ENCODE results near the gene TMEM30B. TPM values are rescaled to one million over a fixed set of nuclear protein-coding genes. Genes with fewer than 3 reads are reported as not detected.

TMEM30B gene
- total and polyA plus RNA-seq, 2 experiments from 2014 or later = 18.2 to 19.3 TPM

DNA sequence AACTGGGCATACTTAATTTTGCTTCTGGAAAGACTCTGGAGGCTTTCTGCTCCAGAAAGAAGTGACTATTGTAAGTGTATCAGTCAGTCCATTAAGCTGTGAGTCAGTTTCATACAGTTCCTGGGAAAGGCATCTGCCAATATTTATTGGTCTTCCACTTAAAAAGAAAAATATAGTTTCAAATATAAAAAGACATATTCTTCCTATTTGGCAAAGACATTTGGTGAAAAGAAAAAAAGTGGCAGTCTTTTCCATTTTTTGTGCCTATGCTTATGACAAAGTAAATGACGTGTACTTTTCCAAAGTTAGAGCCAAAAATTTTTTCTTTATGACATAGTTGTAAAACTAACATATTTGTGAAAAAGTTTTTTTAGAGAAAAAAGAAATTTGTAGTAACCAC lies 12.3 kb downstream of the TMEM30B start:
- Histone ChIP-seq H3K27me3 (no peaks in the 10 kb centered on the region), H3K9me2 (replicated peaks; ENCODE audit: insufficient read depth) (no peaks in the 10 kb centered on the region), H3K4me1 (ENCODE audit: insufficient read depth) (no peaks in the 10 kb centered on the region), H3K4me2 (no peak overlapping the region), H3K4me3 (no peak overlapping the region), H3K9me3 (ENCODE audit: low read depth) (no peaks in the 10 kb centered on the region), H3K79me2 (no peaks in the 10 kb centered on the region), H2AFZ (no peak overlapping the region), H4K20me1 (ENCODE audit: insufficient read depth, poor library complexity, severe bottlenecking) (no peaks in the 10 kb centered on the region), H3K36me3 (replicated peaks; ENCODE audit: insufficient read depth, low read depth) (no peaks in the 10 kb centered on the region), H3K27ac (no peak overlapping the region)
- 47% methylated on average over 1 of the region's 1 CpG for WGBS (ENCODE audit: low lambda C conversion rate, missing lambda C conversion rate)
- TF ChIP-seq EZH2 (IDR thresholded peaks at IDR 0.05; ENCODE audit: borderline replicate concordance) = no peak
- TF ChIP-seq EZH2phosphoT487 (IDR thresholded peaks at IDR 0.05; ENCODE audit: low read depth, severe bottlenecking, unreplicated experiment) = no peak
- TF ChIP-seq, protein P1, sequence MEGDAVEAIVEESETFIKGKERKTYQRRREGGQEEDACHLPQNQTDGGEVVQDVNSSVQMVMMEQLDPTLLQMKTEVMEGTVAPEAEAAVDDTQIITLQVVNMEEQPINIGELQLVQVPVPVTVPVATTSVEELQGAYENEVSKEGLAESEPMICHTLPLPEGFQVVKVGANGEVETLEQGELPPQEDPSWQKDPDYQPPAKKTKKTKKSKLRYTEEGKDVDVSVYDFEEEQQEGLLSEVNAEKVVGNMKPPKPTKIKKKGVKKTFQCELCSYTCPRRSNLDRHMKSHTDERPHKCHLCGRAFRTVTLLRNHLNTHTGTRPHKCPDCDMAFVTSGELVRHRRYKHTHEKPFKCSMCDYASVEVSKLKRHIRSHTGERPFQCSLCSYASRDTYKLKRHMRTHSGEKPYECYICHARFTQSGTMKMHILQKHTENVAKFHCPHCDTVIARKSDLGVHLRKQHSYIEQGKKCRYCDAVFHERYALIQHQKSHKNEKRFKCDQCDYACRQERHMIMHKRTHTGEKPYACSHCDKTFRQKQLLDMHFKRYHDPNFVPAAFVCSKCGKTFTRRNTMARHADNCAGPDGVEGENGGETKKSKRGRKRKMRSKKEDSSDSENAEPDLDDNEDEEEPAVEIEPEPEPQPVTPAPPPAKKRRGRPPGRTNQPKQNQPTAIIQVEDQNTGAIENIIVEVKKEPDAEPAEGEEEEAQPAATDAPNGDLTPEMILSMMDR (IDR thresholded peaks at IDR 0.05; ENCODE audit: poor library complexity) = no peak
- DNase-seq (ENCODE audit: low spot score) = no peak

DNA sequence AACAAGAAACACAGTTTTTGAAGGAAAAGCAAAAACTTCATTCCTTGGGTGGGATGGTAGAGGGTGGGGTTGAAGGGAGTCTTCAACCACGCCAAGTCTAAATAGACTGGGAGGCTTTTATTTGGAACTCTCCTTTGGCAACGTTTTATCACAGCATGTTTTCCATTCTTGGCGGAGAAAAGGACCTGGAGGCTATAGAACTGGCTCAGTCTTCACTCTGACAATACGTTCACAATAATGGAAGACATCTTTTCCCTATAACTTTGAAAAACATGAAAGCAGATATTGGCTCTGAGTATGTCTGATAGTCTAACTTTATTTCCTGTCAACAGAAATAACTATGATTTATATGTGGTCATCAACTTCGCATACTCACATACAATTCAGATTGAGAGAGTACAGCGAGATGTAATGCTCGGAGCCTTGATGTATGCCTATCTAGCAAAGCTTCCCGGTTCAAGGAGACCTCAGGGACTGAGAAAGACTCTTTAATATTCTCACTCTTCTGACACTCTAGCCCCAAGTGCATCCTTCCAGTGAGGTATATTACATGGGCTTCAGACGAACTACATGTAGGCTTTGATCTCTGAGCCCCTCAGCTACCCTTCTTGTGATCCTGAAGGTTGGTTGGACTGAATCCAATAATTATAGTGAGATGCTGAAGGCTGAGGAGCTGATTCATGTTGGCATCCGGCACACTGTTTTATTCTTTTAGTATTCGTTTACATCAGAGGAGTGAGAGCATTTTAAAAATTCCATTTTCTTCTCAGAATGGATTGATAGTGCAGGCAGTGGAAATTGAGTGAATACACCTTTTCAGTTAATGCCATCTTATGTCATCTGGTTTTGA lies 14.0 kb downstream of the TMEM30B start:
- no peaks in the 10 kb centered on the region for H3K36me3 ChIP-seq (replicated peaks; ENCODE audit: insufficient read depth, low read depth)
- H3K27ac ChIP-seq = peak overlapping the region; percentile 73
- H2AFZ ChIP-seq = no peak overlapping the region
- H3K79me2 ChIP-seq = no peaks in the 10 kb centered on the region
- no peaks in the 10 kb centered on the region for H4K20me1 ChIP-seq (ENCODE audit: insufficient read depth, poor library complexity, severe bottlenecking)
- 49% methylated on average over 11 of the region's 11 CpGs for WGBS (ENCODE audit: low lambda C conversion rate, missing lambda C conversion rate)
- H3K9me3 ChIP-seq (ENCODE audit: low read depth) = no peaks in the 10 kb centered on the region
- no peaks in the 10 kb centered on the region for H3K27me3 ChIP-seq
- no peak overlapping the region for H3K4me3 ChIP-seq
- no peaks in the 10 kb centered on the region for H3K4me1 ChIP-seq (ENCODE audit: insufficient read depth)
- TF ChIP-seq EZH2phosphoT487 (IDR thresholded peaks at IDR 0.05; ENCODE audit: low read depth, severe bottlenecking, unreplicated experiment) (no peak), EZH2 (IDR thresholded peaks at IDR 0.05; ENCODE audit: borderline replicate concordance) (no peak)
- TF ChIP-seq, protein P1 (IDR thresholded peaks at IDR 0.05; ENCODE audit: poor library complexity) = no peak
- DNase-seq (ENCODE audit: low spot score) = peak; percentile 27
- H3K9me2 ChIP-seq (replicated peaks; ENCODE audit: insufficient read depth) = no peaks in the 10 kb centered on the region
- peak overlapping the region; percentile 55 for H3K4me2 ChIP-seq

- no peak overlapping the region for H2AFZ ChIP-seq
- no peaks in the 10 kb centered on the region for H3K9me2 ChIP-seq (replicated peaks; ENCODE audit: insufficient read depth)
- H3K27me3 ChIP-seq = no peaks in the 10 kb centered on the region
- no peaks in the 10 kb centered on the region for H3K36me3 ChIP-seq (replicated peaks; ENCODE audit: insufficient read depth, low read depth)
- no peak for TF ChIP-seq EZH2phosphoT487 (IDR thresholded peaks at IDR 0.05; ENCODE audit: low read depth, severe bottlenecking, unreplicated experiment)
- no peak for TF ChIP-seq EZH2 (IDR thresholded peaks at IDR 0.05; ENCODE audit: borderline replicate concordance)
- TF ChIP-seq, protein P1 (IDR thresholded peaks at IDR 0.05; ENCODE audit: poor library complexity) = no peak
- peak overlapping the region; percentile 73 for H3K27ac ChIP-seq
- WGBS (ENCODE audit: low lambda C conversion rate, missing lambda C conversion rate) = 64% methylated on average over 4 of the region's 4 CpGs
- no peaks in the 10 kb centered on the region for H3K4me1 ChIP-seq (ENCODE audit: insufficient read depth)
- no peaks in the 10 kb centered on the region for H4K20me1 ChIP-seq (ENCODE audit: insufficient read depth, poor library complexity, severe bottlenecking)
- DNase-seq (ENCODE audit: low spot score) = no peak
- H3K4me2 ChIP-seq = peak overlapping the region; percentile 38
- no peak overlapping the region for H3K4me3 ChIP-seq
- no peaks in the 10 kb centered on the region for H3K9me3 ChIP-seq (ENCODE audit: low read depth)
- H3K79me2 ChIP-seq = no peaks in the 10 kb centered on the region
Observed at GRCh38 chr14:61266436-61266835, 14.7 kb downstream of the TMEM30B start.

Data from hepatocyte (in vitro differentiated cells).